RKO (cell line): ENCODE measurements around the gene SPTLC3.

Experiments
- DNase-seq: peaks from one replicate; pipeline ENCODE4 v3.0.0-alpha.2; 2016; ENCODE audit warnings: low spot score

The SPTLC3 gene

DNA sequence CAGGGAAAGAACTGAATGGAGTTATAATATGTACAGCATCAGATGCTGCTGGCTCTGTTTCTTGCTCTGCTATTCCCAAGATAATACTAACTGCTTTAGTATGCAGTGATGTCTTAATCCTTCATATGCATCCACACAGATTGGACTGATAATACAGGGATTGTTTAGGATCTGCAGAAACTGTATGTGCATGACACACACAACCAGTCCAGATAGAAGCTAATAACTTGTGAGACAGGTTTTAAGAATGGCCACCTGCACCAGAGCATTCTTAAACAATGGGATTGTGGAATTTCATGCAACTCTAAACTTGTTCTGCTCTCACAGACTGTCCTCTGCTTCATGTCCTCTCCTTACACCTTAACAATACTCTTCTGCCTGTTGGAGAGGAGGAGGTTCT is 90.9 kb downstream of the SPTLC3 start:
- DNase-seq = no peak

- DNase-seq = no peak
Observed at GRCh38 chr20:13101276-13101675, 92.5 kb downstream of the SPTLC3 start.

DNA sequence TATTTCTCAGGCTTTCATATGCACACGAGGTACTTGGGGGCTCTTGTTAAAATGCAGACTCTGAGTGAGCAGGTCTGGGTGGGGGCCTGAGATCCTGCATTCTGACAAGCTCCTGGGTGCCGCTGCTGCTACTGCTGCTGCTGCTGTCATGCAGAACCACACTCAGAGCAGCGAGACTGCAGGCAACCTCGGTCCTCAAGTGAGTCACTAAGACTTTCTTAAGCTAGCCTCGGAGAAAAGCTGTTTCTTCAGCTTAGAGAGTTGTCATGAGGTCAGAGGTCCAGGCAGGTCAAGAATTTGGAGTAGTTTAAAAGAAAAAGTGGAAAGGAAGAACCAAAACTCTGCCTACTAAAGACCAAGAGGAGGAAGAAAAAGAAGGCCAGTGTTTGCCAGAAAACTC is 92.9 kb downstream of the SPTLC3 start:
- DNase-seq = no peak

GRCh38 chr20:13102237-13102636 is 93.5 kb downstream of the SPTLC3 start:
- DNase-seq = no peak

DNA sequence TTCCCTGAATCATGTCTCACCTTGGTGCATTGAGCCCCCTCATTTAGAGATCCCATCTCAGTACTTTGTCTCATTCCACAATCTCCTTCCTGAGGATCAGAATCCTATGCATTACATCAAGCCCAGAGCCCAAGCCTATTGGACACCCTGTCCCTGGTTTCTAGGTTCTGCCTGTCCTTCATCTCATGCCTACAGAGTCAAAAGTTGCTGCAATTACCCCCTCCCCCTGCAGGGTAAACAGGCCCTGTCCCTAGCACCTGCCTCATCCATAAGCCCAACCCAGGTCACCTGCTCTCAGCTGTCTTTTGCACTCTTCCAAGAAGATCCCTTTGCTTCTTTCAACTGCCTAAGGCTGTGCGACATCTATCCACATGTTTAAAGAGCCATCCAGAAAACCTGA is 93.9 kb downstream of the SPTLC3 start:
- no peak for DNase-seq

DNA sequence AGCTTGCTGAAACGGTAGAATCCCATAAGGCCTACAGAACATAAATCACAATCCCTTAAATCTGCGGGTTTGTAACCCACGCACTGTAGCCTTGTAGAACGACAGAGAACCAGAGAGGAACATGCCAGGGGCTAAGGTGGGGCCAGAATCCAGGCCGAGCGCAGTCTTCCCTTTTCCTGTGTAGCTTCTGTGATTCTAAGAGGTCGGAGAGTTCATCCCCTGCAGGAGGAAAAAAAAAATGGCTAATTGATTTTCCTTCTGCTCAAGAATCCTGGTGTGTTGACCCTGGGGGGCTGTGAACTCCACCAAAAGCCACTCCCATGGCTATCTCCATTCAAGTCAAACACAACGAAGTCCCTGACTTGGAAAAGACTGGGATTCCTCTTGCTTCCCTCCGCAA is 96.3 kb downstream of the SPTLC3 start:
- DNase-seq = no peak

DNA sequence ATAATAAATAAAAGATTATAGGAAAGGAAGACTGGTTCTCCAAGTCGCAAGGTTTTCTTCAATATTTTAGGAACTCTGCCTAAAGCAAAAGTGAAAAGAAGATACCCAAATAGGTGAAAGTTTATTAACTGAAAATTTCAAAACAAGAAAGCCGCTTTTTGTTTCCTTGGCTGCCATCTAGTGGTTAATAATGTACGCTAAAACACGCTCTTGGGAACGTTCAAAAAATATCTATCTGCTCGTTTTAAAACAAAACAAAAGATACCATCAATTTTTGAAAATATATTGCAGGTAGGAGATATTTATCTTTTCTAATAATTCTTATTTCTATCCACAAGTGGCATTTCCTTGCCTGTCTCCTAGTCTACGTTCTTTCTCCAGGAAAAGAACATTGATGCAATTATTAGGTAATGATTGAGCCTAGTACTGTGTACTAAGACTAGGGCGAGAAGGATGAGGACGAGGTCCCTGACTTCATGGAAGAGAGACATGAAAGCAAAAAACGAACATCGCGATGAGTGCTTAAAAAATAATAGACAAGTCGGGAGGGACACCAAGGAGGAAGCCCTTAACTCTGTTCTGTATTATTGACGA is 97.2 kb downstream of the SPTLC3 start:
- DNase-seq = peak; percentile 55

DNA sequence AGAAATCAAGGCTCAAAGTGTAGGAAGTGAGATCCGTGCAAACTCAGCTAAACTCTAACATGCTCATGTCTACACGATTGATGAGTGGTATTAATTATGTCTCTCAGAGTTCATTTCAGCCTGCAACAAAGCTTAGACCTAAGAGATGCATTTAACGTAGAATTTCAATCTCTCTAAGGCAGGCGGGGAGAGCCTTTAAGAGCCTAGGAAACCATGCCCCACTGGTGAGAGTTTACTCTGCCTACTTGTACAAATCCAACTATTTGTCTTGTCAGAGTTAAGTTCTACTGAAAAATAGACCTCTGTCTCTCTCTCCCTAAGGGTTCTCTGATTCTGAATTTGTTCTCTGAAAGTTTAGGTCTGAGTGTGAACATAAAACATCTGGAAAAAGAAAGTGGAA is 100.9 kb downstream of the SPTLC3 start:
- no peak for DNase-seq

GRCh38 chr20:13110796-13111195 is 102.0 kb downstream of the SPTLC3 start:
- no peak for DNase-seq

DNA sequence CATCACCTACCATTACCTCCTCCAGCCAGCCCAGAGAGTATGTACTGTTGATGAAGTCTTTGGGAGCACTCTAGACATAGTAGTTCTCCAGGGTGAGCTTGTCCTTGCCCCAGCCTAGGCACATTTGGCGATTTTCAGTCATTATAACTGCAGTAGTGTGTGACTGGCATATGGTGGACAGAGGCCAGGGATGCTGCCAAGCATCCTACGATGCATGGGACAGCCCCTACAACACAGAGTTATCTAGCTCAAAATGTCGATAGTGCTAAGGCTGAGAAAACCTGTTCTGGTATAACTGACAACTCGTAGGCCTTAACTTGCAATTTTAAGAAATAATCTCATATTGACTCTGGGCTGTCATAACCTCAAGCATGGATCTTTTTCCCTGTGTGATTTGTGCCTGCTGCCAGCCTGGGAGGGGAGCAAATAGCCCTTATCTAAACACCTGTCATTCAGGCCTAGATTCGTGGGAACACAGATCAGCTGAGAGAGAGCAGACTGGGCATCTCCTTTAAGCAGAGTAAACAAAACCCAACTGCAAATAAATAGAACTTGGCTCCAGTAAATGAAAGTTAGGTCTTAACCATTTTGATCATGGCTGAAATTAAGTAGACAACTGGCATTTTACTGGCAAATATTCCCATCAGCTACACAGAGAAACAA is 102.6 kb downstream of the SPTLC3 start:
- no peak for DNase-seq

DNA sequence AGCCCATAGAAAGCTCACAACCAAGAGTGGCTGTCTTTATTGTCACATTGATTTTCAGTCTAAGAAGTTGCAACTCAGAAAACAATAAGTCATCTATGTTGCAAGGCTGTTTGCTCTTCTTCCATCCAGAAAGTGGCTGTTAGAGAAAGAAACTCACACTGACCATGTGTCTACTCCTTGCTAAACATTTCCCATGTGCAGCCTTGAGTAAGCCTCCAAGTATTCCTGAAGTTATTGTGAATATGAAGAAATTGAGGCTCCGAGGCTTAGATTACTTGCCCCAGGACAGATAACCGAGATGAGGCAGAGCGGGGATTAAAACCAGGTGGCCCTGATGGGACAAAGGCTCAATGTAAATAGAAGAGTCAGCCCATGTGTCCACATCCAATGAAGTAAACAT is 105.0 kb downstream of the SPTLC3 start:
- no peak for DNase-seq

DNA sequence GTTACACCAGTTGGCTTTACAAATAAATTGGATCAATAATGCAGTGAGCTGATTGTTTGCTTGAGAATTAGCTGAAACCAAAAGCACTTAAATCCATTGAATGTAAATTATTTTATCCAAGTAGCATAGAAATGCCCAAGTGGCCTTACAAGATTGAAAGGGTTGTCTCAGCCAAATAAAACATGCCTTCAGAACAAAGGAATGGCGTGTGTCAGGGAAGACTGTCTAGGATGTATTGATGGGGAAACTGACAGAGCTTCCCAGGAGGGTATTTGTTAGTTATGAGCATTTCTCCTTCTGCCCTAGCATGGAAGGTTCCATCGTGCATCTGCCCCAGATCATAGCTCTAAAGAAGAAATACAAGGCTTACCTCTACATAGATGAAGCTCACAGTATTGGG is 108.4 kb downstream of the SPTLC3 start:
- no peak for DNase-seq

GRCh38 chr20:13118676-13119075 is 109.9 kb downstream of the SPTLC3 start:
- DNase-seq = no peak

DNA sequence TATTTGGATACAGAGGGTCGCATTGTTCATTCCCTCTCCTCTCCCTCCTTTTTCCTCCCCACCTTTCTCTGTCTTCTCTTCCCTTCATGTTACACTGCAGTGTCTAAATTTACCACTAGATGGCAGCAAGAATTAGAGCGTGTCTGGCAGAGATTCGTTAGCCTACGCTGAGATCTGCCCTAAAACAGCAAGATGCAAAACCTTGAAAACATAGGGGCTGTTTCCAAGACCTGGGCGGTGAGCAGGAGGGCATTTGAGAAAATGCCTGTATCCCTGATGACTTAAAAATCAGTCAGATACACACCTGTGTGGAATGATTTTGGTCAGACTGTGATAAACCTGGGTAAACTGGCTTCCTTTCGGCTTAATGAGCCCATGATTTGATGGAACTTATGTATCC is 110.8 kb downstream of the SPTLC3 start:
- DNase-seq = peak; percentile 75

- no peak for DNase-seq
Observed at GRCh38 chr20:13120471-13120870, 111.7 kb downstream of the SPTLC3 start.

- no peak for DNase-seq
Observed at GRCh38 chr20:13121840-13122515, 113.2 kb downstream of the SPTLC3 start.

DNA sequence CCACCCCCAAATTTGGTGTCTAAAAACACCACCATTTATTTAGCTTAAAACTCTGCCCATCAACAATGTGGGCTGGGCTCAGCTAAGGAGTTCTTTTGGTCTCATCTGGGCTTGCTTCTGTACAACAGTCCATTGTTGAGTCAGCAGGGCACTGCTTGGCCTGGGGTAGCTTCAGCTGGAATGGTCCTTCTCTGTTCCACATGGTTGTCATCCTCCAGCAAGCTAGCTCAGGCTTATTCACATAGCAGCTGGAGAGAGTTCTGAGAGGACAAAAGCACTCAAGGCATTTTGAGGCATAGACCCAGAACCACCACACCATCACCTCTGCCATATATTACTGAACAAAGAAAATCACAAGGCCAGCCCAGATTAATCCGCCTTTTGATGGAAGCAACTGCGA is 116.7 kb downstream of the SPTLC3 start:
- no peak for DNase-seq

- DNase-seq = no peak
Observed at GRCh38 chr20:13128173-13128572, 119.4 kb downstream of the SPTLC3 start.

DNA sequence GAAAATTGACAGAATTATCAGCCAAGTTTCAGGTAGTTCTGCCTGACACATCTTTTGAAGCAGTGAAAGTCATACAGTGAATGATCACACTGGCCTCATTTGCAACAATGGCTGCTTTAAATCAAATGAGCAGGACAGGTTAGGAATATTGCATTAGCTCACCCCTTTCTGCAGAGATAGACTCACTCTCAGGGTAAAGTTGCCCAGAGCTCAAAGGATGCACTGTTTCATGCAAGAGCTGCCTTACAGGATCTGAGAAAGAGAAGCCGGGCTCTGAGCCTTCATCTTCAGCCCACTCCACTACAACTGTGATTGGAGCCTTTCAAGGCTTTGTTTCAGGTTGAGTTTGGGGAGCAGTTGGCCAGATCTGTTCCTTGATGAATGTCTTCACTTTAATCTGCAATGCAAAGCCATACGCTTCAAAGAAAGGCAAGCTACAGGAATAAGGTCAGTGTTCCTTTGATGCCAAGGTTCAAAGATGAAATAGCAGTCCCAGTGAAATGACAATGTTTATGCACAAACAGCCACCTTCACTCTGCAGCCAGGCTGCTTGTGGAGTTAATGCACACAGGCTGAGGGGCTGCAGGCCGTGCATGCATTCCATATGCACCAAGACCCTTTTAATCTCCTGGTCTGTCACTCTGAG is 121.4 kb downstream of the SPTLC3 start:
- no peak for DNase-seq

DNA sequence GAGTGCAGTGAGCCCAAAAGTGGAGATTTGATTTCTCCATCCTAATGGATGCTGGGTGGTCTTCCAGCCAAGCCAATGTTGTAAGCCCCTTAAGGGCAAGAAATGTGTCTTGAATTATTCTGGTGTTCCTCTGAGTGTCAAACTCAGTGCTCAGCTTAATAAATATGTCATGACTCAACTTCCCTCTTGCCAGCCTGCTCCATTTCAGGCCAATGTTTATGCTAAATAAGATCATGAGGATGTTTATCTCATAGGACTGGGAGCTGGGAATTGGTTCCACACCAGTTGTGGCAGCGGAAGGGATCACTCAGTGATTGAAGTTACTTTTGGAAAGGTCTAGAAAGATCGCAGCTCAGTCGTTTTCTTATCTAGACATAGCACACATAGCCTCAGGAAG is 121.9 kb downstream of the SPTLC3 start:
- DNase-seq = no peak

- DNase-seq = no peak
Observed at GRCh38 chr20:13131688-13132087, 122.9 kb downstream of the SPTLC3 start.

DNA sequence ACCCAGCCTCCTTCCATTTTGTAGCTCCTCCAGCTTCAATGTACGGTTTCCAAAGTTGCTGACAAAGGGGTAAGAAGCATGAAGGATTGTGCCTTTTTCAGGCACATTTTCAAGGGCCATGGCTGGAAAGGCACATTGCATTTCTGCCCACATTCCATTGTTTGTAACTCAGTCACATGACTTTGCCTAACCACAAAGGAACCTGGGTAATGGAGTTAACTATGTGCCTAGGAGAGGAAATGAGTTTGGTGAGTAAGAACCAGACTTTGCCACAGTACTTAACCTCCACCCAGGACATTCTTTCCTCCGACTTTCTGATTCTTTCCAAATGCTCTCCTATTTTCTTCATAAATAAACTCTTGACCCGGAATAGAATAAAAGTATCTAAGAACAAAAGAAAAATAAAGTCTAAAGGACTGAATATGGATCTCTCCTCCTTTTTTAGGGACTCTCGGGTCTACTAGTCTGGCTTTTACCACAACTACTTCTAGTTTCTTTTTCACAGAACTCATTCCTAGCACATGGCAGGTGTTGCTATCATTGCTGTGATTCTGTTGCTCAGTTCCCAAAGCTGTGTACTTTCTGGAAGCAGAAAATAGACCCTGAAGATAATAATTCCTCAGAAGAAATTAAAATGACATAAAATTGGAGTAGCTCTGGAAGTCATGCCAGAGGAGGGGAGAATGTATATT is 130.8 kb downstream of the SPTLC3 start:
- no peak for DNase-seq

GRCh38 chr20:13140201-13140600 is 131.4 kb downstream of the SPTLC3 start:
- no peak for DNase-seq
